K562 (cell line): Measurements from ENCODE around the gene GRIA1. TPM values are rescaled to one million over a fixed set of nuclear protein-coding genes. Genes with fewer than 3 reads are reported as not detected.

ENCODE experiments used
- ATAC-seq: fragments of 200-7000 bp; cut with Tn5 transposase; 3 replicates; pipeline ENCODE4 v1.9.1; 2020; ENCODE audit warnings: moderate library complexity
- BruUV-seq: library from RNA; stranded (reverse); fragments of 400-500 nt; replicated peaks from 2 replicates; lab custom pipeline; 2021; lab: Mats Ljungman, UMichigan
- CTCF ChIA-PET: fragments of 300-600 bp; formaldehyde crosslinking; extraction: SDS; loops from one replicate; lab custom pipeline; 2021; ENCODE audit warnings: low intra/inter-chr PET ratio; lab: Yijun Ruan, JAX
- POLR2A ChIA-PET: fragments of 300-600, 350-650 bp; sonication (Branson Sonifier 250); formaldehyde crosslinking; extraction: SDS; loops from one replicate; lab custom pipeline; 2021; ENCODE audit warnings: antibody characterized with exemption, inconsistent platforms; lab: Yijun Ruan, JAX
- DNase-seq, 4 experiments: peaks; one replicate each; pipeline versions ENCODE4 v3.0.0 to v3.0.0-alpha.2; 2011 to 2018; ENCODE audit warnings: low spot score in 3 of 4, mixed read lengths in 3 of 4; ENCODE audit errors: extremely low read depth in 1 of 4
- FAIRE-seq: peaks from 2 replicates; lab custom pipeline; 2011; peaks lifted over from hg19 to GRCh38; lab: Jason Lieb, UNC
- H2AFZ ChIP-seq: 2 replicates; pipeline ENCODE4 v1.6.0; 2011; ENCODE audit warnings: low read depth, low read length, control low read depth, inconsistent platforms
- H3K27ac ChIP-seq: fragments of 200-600 bp; 3 replicates; pipeline ENCODE4 v1.8.0; 2011; ENCODE audit warnings: low read depth, mild to moderate bottlenecking, control low read depth, inconsistent platforms, low read length, moderate library complexity, mixed read lengths; ENCODE audit errors: extremely low read depth
- H3K27me3 ChIP-seq, 2 experiments: fragments of 300-600 bp in 1 of 2; 2 replicates in 1 of 2; 3 replicates in 1 of 2; pipeline versions ENCODE4 v1.6.0 to v1.8.0; 2011; ENCODE audit warnings: inconsistent platforms in 2 of 2, low read length in 2 of 2, mild to moderate bottlenecking in 1 of 2, mixed read lengths in 1 of 2, moderate library complexity in 1 of 2; ENCODE audit not compliant: control insufficient read depth in 2 of 2, insufficient read depth in 2 of 2
- H3K36me3 ChIP-seq: fragments of 300-600 bp; 3 replicates; pipeline ENCODE4 v1.8.0; 2011; ENCODE audit warnings: mild to moderate bottlenecking, low read length, inconsistent platforms; ENCODE audit not compliant: control insufficient read depth, insufficient read depth
- H3K4me1 ChIP-seq, 2 experiments: fragments of 200-600 bp in 1 of 2; replicated peaks in 1 of 2; 2 replicates in 1 of 2; 3 replicates in 1 of 2; pipeline versions ENCODE4 v1.5.1 to v1.8.0; 2011; ENCODE audit warnings: inconsistent platforms in 2 of 2, low read length in 2 of 2, mild to moderate bottlenecking in 1 of 2, mixed read lengths in 1 of 2, moderate library complexity in 1 of 2; ENCODE audit not compliant: control insufficient read depth in 2 of 2, insufficient read depth in 2 of 2
- H3K4me2 ChIP-seq: 2 replicates; pipeline ENCODE4 v1.6.1; 2011; ENCODE audit warnings: low read length, control low read depth, inconsistent platforms, mixed read lengths; ENCODE audit not compliant: insufficient read depth
- H3K4me3 ChIP-seq: fragments of 200-600 bp; sonication (generic), shearing (Covaris generic); 2 replicates; pipeline ENCODE4 v1.5.1; 2016; ENCODE audit warnings: control low read depth, inconsistent platforms
- H3K79me2 ChIP-seq: fragments of 200-600 bp; 3 replicates; pipeline ENCODE4 v1.8.0; 2011; ENCODE audit warnings: low read length, inconsistent platforms; ENCODE audit not compliant: control insufficient read depth, insufficient read depth
- H3K9ac ChIP-seq, 2 experiments: 2 replicates each; pipeline versions ENCODE4 v1.6.0 to v1.6.1; 2011; ENCODE audit warnings: low read depth in 2 of 2, low read length in 2 of 2, control low read depth in 1 of 2, inconsistent platforms in 1 of 2, mild to moderate bottlenecking in 1 of 2, mixed read lengths in 1 of 2; ENCODE audit not compliant: insufficient read depth in 1 of 2
- H3K9me1 ChIP-seq: one replicate; pipeline ENCODE4 v1.6.0; 2011; ENCODE audit warnings: inconsistent platforms, mild to moderate bottlenecking, low read length, moderate library complexity; ENCODE audit not compliant: control insufficient read depth, insufficient read depth
- H3K9me3 ChIP-seq: replicated peaks from 2 replicates; pipeline ENCODE4 v1.5.1; 2011; ENCODE audit warnings: low read depth, low read length, inconsistent platforms; ENCODE audit not compliant: control insufficient read depth, insufficient read depth
- H4K20me1 ChIP-seq: replicated peaks from 2 replicates; pipeline ENCODE4 v1.6.1; 2011; ENCODE audit warnings: low read length, inconsistent platforms, mixed read lengths; ENCODE audit not compliant: control insufficient read depth, insufficient read depth
- C11orf30 ChIP-seq: fragments of 450-650 bp; IDR thresholded peaks from 2 replicates; pipeline ENCODE4 v1.6.1; 2016; ENCODE audit warnings: low read depth, mild to moderate bottlenecking
- CREBBP ChIP-seq: IDR thresholded peaks from one replicate; pipeline ENCODE4 v1.6.1; 2012; ENCODE audit warnings: low read depth, mild to moderate bottlenecking, control low read depth, inconsistent platforms, low read length
- EP400 ChIP-seq: fragments of 450-650 bp; IDR thresholded peaks from 2 replicates; pipeline ENCODE4 v1.6.1; 2017; ENCODE audit warnings: antibody characterized with exemption, mild to moderate bottlenecking, moderate library complexity
- FOXP1 ChIP-seq: sonication (generic); formaldehyde crosslinking; IDR thresholded peaks from 2 replicates; pipeline ENCODE4 v1.8.0; 2022; ENCODE audit warnings: mild to moderate bottlenecking, missing genetic modification reagents
- KAT8 ChIP-seq: fragments of 450-650 bp; IDR thresholded peaks from 2 replicates; pipeline ENCODE4 v1.6.1; 2016; ENCODE audit warnings: low read depth, mild to moderate bottlenecking
- MAFG ChIP-seq: fragments of 450-650 bp; conservative IDR thresholded peaks from 2 replicates; pipeline ENCODE4 v1.6.1; 2016; ENCODE audit warnings: missing genetic modification characterization, missing compliant biosample characterization
- MED1 ChIP-seq: sonication (generic); formaldehyde crosslinking; IDR thresholded peaks from 2 replicates; pipeline ENCODE4 v1.8.1; 2023; ENCODE audit warnings: missing genetic modification reagents, borderline replicate concordance
- NFYB ChIP-seq: IDR thresholded peaks from 2 replicates; pipeline ENCODE4 v1.6.1; 2011; ENCODE audit warnings: mild to moderate bottlenecking, moderate library complexity; ENCODE audit not compliant: insufficient read length; ENCODE audit errors: extremely low read depth
- RFX1 ChIP-seq: fragments of 450-650 bp; IDR thresholded peaks from 2 replicates; pipeline ENCODE4 v1.6.1; 2016; ENCODE audit warnings: mild to moderate bottlenecking, moderate library complexity
- SETDB1 ChIP-seq: IDR thresholded peaks from one replicate; pipeline ENCODE4 v1.6.1; 2012; ENCODE audit warnings: low read length, control low read depth, inconsistent platforms
- SOX6 ChIP-seq: fragments of 450-650 bp; IDR thresholded peaks from 2 replicates; pipeline ENCODE4 v1.6.1; 2014; ENCODE audit warnings: mild to moderate bottlenecking
- SRSF7 ChIP-seq: fragments of 200-400 bp; formaldehyde crosslinking; optimal IDR thresholded peaks from 2 replicates; pipeline ENCODE3; 2017; ENCODE audit warnings: mild to moderate bottlenecking, low read depth, low read length
- ZNF316 ChIP-seq: fragments of 450-650 bp; IDR thresholded peaks from 2 replicates; pipeline ENCODE4 v1.6.1; 2016
- ZSCAN29 ChIP-seq: fragments of 450-650 bp; IDR thresholded peaks from 2 replicates; pipeline ENCODE4 v1.6.1; 2017
- WGBS: fragments of 100-300 bp; shearing (Covaris generic); methylation state at CpG from one replicate; pipeline ENCODE4 v1.1.6; 2016; ENCODE audit warnings: low coverage, mixed read lengths; ENCODE audit not compliant: insufficient coverage; ENCODE audit errors: missing lambda C conversion rate; 5-methylcytosine and 5-hydroxymethylcytosine counted together
- in situ Hi-C: fragments of 300-500 bp; cut with MboI; formaldehyde crosslinking; loops from 4 replicates; pipeline ENCODE4 v1.15.0; 2018; ENCODE audit warnings: inconsistent platforms, mixed read lengths
- intact Hi-C: fragments of 100-400 bp; cut with micrococcal nuclease; formaldehyde crosslinking; loops from 2 replicates; pipeline ENCODE4 v1.14.2; 2022
- polyA plus RNA-seq, 8 experiments: library from polyadenylated mRNA; depleted of rRNA in 4 of 8; stranded (reverse) in 5 of 8; unstranded in 3 of 8; fragments of >200 nt; fragmentation: Nextera tagmentation in 2 of 8; fragmentation: Illumina TruSeq in 1 of 8; extraction: Ambion mirVana in 2 of 8; extraction: Trizol in 1 of 8; gene quantifications; 2 replicates each; pipeline versions ENCODE4 v1.2.1 to v1.2.3, GENCODE V29; 2011 to 2014; ENCODE audit warnings: inconsistent platforms in 1 of 8, missing spikeins in 1 of 8
- total RNA-seq, 7 experiments: library from RNA; depleted of rRNA in 6 of 7; stranded (reverse); fragments of >200 nt in 6 of 7; fragmentation: Illumina TruSeq in 2 of 7; extraction: Trizol in 2 of 7; gene quantifications; 2 replicates each; pipeline versions ENCODE4 v1.2.1 to v1.2.3, GENCODE V29; 2011 to 2021; ENCODE audit warnings: low replicate concordance in 1 of 7

The GRIA1 gene
- total and polyA plus RNA-seq, 9 of the 15 experiments (the other 6 are each of a cell fraction or from before 2014, with no cell fraction given), result not detected

DNA sequence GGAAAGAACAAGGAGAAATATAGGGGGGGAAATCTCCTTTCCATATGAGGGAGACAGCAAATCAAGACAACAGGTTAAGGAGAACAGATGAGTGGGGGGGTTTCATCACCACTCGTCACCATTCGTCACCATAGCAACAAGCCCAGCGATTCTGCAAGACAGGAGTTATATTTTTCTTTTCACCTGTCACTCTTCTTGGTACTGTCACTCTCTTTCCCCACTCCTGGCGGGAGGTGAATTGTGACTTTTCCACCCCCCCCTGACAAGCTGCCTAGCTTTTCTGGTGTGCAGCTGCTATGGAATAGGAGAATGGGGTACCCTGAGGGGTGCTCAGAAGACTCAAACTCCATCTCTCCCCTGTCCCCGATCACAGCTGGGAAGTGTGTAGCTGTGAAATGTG is 308.4 kb downstream of the GRIA1 start:
- Histone ChIP-seq H3K9me1 (no peaks in the 10 kb centered on the region), H3K4me3 (no peak overlapping the region), H4K20me1 (no peaks in the 10 kb centered on the region; the same call in 1 of the 2 replicates), H3K4me2 (no peak overlapping the region), H2AFZ (no peak overlapping the region), H3K9me3 (no peaks in the 10 kb centered on the region), H3K4me1 (no peaks in the 10 kb centered on the region), H3K27ac (no peak overlapping the region), H3K27me3 (no peaks in the 10 kb centered on the region), H3K79me2 (no peaks in the 10 kb centered on the region), H3K9ac (no peak overlapping the region), H3K36me3 (no peaks in the 10 kb centered on the region)
- DNase-seq (no peak), ATAC-seq (no peak), FAIRE-seq (no peak)
- no TSS peak for BruUV-seq
- POLR2A ChIA-PET, result interaction anchor here (0.6 kb wide), 2 partner anchors 871 to 1265 kb away, joined by 3 read pairs; no protein-coding TSS in a partner anchor
- intact Hi-C loops (no loop called here), in situ Hi-C loops (no loop called here)
- CTCF ChIA-PET, result no interaction called here
- 0% methylated on average over 5 of the region's 5 CpGs for WGBS
- TF ChIP-seq C11orf30, result no peak
- TF ChIP-seq ZSCAN29, result no peak
- TF ChIP-seq SRSF7, result no peak
- no peak for TF ChIP-seq SETDB1
- TF ChIP-seq KAT8, result no peak
- TF ChIP-seq RFX1, result peak; percentile 51

DNA sequence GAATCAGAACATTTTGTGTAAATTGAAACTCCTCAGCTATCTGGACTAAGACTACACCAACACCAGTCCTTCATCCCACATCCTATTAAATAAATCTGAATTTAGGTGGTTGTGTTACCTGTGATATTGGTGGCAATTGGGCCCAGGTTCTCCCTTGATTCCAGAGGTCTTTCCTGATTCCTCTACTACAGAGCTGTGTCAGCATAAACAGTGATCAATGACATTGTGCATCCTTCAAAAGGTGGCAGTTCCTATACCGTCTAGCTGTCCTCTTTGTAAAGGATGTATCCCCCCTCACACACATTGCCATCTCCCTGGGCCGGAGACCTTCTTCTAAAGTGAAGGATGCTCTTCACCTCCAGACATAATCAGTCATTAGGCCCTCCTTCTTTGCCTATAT is 309.0 kb downstream of the GRIA1 start:
- ATAC-seq, result no peak
- Histone ChIP-seq H3K4me1 (no peaks in the 10 kb centered on the region), H3K36me3 (no peaks in the 10 kb centered on the region), H3K27ac (no peak overlapping the region), H3K27me3 (no peaks in the 10 kb centered on the region), H4K20me1 (no peaks in the 10 kb centered on the region; the same call in 1 of the 2 replicates), H3K9ac (no peak overlapping the region), H3K79me2 (no peaks in the 10 kb centered on the region), H2AFZ (no peak overlapping the region), H3K4me3 (no peak overlapping the region), H3K9me3 (no peaks in the 10 kb centered on the region), H3K9me1 (no peaks in the 10 kb centered on the region), H3K4me2 (no peak overlapping the region)
- intact Hi-C loops (no loop called here), in situ Hi-C loops (no loop called here)
- no TSS peak for BruUV-seq
- WGBS, result 0% methylated on average over 2 of the region's 2 CpGs
- POLR2A ChIA-PET, result no interaction called here
- CTCF ChIA-PET, result no interaction called here
- no peak for DNase-seq
- no peak for FAIRE-seq
- 0 out of 2 replicates have a peak, but pooled peaks have one; percentile 6 for TF ChIP-seq MAFG (tag)
- TF ChIP-seq FOXP1, result no peak
- no peak for TF ChIP-seq MED1 (CRISPR knock-in tag)
- no peak for TF ChIP-seq EP400
- TF ChIP-seq NFYB, result no peak
- peak; percentile 36; the same call in 1 of the 2 replicates for TF ChIP-seq ZNF316
- no peak for TF ChIP-seq CREBBP
- no peak for TF ChIP-seq SOX6
